Nephron progenitor cell (in vitro differentiated cells): Measurements from ENCODE around the gene MKRN1.
"Not testable (repeated sequence)": the region's sequence is repeated elsewhere in the genome, so short reads cannot be mapped to it uniquely, and the experiment has no call there.

ENCODE experiments used
- DNase-seq: peaks from one replicate; pipeline ENCODE4 v3.0.0; 2021
- H3K27ac Mint-ChIP-seq: 2 replicates; pipeline ENCODE4 v1.8.0; 2021; ENCODE audit warnings: mild to moderate bottlenecking, moderate library complexity, mixed read lengths
- H3K27me3 Mint-ChIP-seq: 2 replicates; pipeline ENCODE4 v1.8.0; 2021; ENCODE audit warnings: mild to moderate bottlenecking, low read depth, mixed read lengths; ENCODE audit not compliant: poor library complexity
- H3K36me3 Mint-ChIP-seq: 2 replicates; pipeline ENCODE4 v1.8.0; 2021; ENCODE audit warnings: low read depth, mixed read lengths
- H3K4me1 Mint-ChIP-seq: 2 replicates; pipeline ENCODE4 v1.8.0; 2021; ENCODE audit warnings: mixed read lengths
- H3K4me3 Mint-ChIP-seq: 2 replicates; pipeline ENCODE4 v1.8.0; 2021; ENCODE audit warnings: mild to moderate bottlenecking, moderate library complexity, mixed read lengths
- H3K9me3 Mint-ChIP-seq: 2 replicates; pipeline ENCODE4 v1.8.0; 2021; ENCODE audit warnings: mild to moderate bottlenecking, moderate library complexity, mixed read lengths
- CTCF ChIP-seq: fragments of 200-600 bp; sonication (generic); IDR thresholded peaks from 2 replicates; pipeline ENCODE4 v1.5.0; 2021; ENCODE audit warnings: antibody characterized with exemption

MKRN1 gene

GRCh38 chr7:140458201-140458600, 21.1 kb downstream of the MKRN1 start:
- no peak overlapping the region for H3K4me3 Mint-ChIP-seq
- H3K36me3 Mint-ChIP-seq = peaks cover 75% of the 10 kb centered on the region
- H3K9me3 Mint-ChIP-seq = no peaks in the 10 kb centered on the region
- H3K27me3 Mint-ChIP-seq = no peaks in the 10 kb centered on the region
- no peak for DNase-seq
- TF ChIP-seq CTCF = no peak
- H3K27ac Mint-ChIP-seq = peak overlapping the region; percentile 27
- H3K4me1 Mint-ChIP-seq = no peaks in the 10 kb centered on the region

GRCh38 chr7:140456551-140457051, 22.7 kb downstream of the MKRN1 start:
- peaks cover 5% of the 10 kb centered on the region for H3K4me1 Mint-ChIP-seq
- no peak overlapping the region for H3K4me3 Mint-ChIP-seq
- H3K27me3 Mint-ChIP-seq = no peaks in the 10 kb centered on the region
- no peaks in the 10 kb centered on the region for H3K9me3 Mint-ChIP-seq
- TF ChIP-seq CTCF = no peak
- no peak overlapping the region for H3K27ac Mint-ChIP-seq
- H3K36me3 Mint-ChIP-seq = peaks cover 81% of the 10 kb centered on the region
- no peak for DNase-seq

DNA sequence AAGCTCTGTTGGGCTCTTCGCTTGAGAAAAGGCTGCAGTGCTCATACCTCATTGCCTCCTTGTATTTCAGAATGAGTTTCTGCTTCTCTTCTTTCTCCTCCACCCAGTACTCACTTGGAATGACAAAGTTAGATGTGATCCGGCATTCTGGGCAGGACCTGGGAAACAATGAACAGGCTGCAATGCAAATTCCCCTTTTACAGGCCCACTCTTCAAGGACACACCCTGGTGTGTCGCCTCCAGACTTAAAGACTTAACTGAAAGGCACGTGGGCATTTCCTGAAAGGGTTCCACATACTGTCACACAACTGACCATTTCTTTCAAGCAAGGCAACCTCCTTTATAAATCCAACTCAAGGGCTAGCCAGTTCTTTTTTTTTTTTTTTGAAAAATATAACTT, 23.6 kb downstream of the MKRN1 start:
- Mint-ChIP-seq H3K27ac (no peak overlapping the region), H3K36me3 (peaks cover 74% of the 10 kb centered on the region), H3K27me3 (no peaks in the 10 kb centered on the region), H3K4me3 (no peak overlapping the region), H3K4me1 (peaks cover 5% of the 10 kb centered on the region), H3K9me3 (no peaks in the 10 kb centered on the region)
- DNase-seq = no peak
- no peak for TF ChIP-seq CTCF

DNA sequence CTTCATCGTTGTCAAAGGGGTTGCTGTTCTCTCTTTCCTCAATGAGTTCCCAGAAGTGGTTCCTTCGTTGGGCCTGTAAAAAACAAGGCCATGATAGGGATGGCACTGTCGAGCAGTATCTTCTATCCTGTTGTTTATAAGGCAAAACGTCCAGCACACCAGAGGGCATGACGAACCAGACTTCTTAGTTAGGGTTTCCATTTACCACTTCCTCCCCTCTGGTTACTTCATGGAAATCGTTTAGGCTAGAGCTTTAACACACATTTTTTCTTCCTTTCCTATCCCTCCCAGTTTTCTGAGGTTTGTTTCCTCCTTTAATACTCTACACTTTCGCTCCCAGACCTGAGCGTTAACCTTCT, 24.7 kb downstream of the MKRN1 start:
- peaks cover 5% of the 10 kb centered on the region for H3K4me1 Mint-ChIP-seq
- peaks cover 67% of the 10 kb centered on the region for H3K36me3 Mint-ChIP-seq
- H3K27me3 Mint-ChIP-seq = no peaks in the 10 kb centered on the region
- DNase-seq = no peak
- no peaks in the 10 kb centered on the region for H3K9me3 Mint-ChIP-seq
- no peak overlapping the region for H3K4me3 Mint-ChIP-seq
- peak overlapping the region; percentile 21 for H3K27ac Mint-ChIP-seq
- TF ChIP-seq CTCF = no peak

GRCh38 chr7:140453785-140454656, 25.3 kb downstream of the MKRN1 start:
- H3K27me3 Mint-ChIP-seq, DNase-seq, H3K4me3 Mint-ChIP-seq, H3K4me1 Mint-ChIP-seq, H3K9me3 Mint-ChIP-seq: not testable (repeated sequence)
- peak overlapping the region; percentile 21 for H3K27ac Mint-ChIP-seq
- H3K36me3 Mint-ChIP-seq = peaks cover 61% of the 10 kb centered on the region

DNA sequence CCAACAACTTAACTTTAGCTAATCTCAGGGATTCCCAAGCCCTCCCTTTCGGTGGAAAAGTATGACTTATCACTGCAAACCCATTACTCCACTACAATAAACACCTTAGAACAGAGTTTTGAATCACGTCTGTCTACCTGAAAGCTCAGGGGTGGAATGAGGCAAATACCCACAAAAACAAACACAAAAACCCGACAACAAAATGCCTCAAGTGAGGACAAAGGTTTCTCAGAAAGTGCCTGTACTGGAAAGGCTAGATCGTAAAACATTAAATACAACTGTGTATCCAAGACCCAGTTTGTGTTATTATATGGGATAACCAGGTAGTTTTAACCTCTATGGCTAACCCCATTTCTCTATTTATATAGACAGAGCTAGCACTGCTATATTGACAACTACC, 26.0 kb downstream of the MKRN1 start:
- no peak for TF ChIP-seq CTCF
- H3K27me3 Mint-ChIP-seq = no peaks in the 10 kb centered on the region
- H3K9me3 Mint-ChIP-seq = no peaks in the 10 kb centered on the region
- peaks cover 55% of the 10 kb centered on the region for H3K36me3 Mint-ChIP-seq
- DNase-seq = no peak
- no peak overlapping the region for H3K4me3 Mint-ChIP-seq
- H3K4me1 Mint-ChIP-seq = peaks cover 5% of the 10 kb centered on the region
- no peak overlapping the region for H3K27ac Mint-ChIP-seq
